H1 (cell line): ENCODE data around the gene C16orf87. TPM values are rescaled to one million over a fixed set of nuclear protein-coding genes. Genes with fewer than 3 reads are reported as not detected.

Source experiments
- TBP ChIP-seq: IDR thresholded peaks from 2 replicates; pipeline ENCODE4 v1.6.1; 2011; ENCODE audit warnings: low read depth, low read length, improper control_type of control experiment
- polyA plus RNA-seq, 7 experiments: library from polyadenylated mRNA; depleted of rRNA in 3 of 7; stranded (reverse) in 5 of 7; unstranded in 2 of 7; fragments of >200 nt in 5 of 7; fragments of 200-250 nt in 2 of 7; gene quantifications; 1 replicate in 5 of 7; 2 replicates in 1 of 7; 4 replicates in 1 of 7; pipeline versions ENCODE4 v1.2.1 to v1.2.3, GENCODE V29; 2011 to 2013; ENCODE audit warnings: missing spikeins in 2 of 7, mixed read lengths in 2 of 7
- total RNA-seq: library from RNA; stranded (reverse); fragmentation: NEBNext Ultra II Directional; extraction: Animal tissue kit (Norgen Biotek cat#: 25700); gene quantifications from 2 replicates; pipeline ENCODE4 v1.2.1, GENCODE V29; 2021

Gene C16orf87
- total and polyA plus RNA-seq, 2 of the 8 experiments (the other 6 are each of a cell fraction or from before 2014, with no cell fraction given): 4.8 to 21.8 TPM

GRCh38 chr16:46783800-46784199 is 47.2 kb downstream of the C16orf87 start (continued):
- TF ChIP-seq TBP: no peak
